Measurements from ENCODE around the gene HHIPL1. TPM values are rescaled to one million over a fixed set of nuclear protein-coding genes. Genes with fewer than 3 reads are reported as not detected.

The HHIPL1 gene
- total RNA-seq: 1 to 10 TPM; 1.8 to 4.2 (median 2.8) TPM
- under 1 TPM; 0.43 to 0.67 (median 0.64) TPM for polyA plus RNA-seq
- long read RNA-seq, donor 1: 0 reads
- long read RNA-seq, donor 2, full-length matches to known transcripts: 1 of 1 reads
- long read RNA-seq, donor 2, partial matches to known transcripts: 0 of 1 reads
- long read RNA-seq, donor 2, other reads (novel, unspliced or antisense): 0 of 1 reads

DNA sequence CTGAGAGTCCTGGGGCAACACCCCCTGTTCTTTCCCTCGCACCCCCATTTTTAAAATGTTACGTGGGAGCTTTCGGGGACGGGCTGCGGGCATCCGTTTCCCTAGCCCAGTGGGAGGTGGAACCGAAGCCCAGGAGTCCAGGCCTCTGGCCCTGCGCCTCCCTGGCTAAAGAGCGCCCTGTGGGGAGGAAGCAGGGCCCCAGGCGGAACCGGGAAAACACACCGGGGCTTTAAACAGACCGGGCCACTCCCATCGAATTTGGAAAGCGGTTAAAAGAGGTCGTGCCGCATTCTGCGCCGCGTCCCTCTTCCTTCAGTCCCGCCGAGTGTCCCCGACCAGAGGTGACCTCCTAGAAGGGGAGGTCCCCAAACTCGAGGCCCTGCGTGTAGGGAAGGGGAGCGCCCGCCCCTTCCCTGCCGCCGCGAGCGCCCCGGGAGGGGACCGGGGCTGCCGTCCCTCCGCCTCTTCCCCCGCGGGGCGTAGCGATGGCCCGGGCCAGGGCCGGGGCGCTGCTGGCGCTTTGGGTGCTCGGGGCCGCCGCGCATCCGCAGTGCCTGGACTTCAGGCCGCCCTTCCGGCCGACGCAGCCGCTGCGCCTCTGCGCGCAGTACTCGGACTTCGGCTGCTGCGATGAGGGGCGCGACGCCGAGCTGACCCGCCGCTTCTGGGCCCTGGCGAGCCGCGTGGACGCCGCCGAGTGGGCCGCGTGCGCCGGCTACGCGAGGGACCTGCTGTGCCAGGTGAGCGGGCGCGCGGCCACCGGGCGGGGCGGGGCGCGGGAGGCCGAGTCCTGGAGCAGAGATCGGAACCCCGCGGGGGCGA is at the start of gene HHIPL1:
Gene HHIPL1 (plus strand): TSS at position 407 of the 822 bp plus-strand sequence. CDS start 79 bp downstream, at position 486.
- no peaks in the 10 kb centered on the region for H3K36me3 ChIP-seq
- peak within 1 kb of the TSS; percentile 30 to 68 (median 33) for H3K4me3 ChIP-seq
- WGBS, 5 donors: 7 to 23% (median 9%) methylated on average over 38 to 91 of the region's 91 CpGs
- TF ChIP-seq POLR2A (IDR thresholded peaks at IDR 0.05): no peak
- TF ChIP-seq, protein P1, sequence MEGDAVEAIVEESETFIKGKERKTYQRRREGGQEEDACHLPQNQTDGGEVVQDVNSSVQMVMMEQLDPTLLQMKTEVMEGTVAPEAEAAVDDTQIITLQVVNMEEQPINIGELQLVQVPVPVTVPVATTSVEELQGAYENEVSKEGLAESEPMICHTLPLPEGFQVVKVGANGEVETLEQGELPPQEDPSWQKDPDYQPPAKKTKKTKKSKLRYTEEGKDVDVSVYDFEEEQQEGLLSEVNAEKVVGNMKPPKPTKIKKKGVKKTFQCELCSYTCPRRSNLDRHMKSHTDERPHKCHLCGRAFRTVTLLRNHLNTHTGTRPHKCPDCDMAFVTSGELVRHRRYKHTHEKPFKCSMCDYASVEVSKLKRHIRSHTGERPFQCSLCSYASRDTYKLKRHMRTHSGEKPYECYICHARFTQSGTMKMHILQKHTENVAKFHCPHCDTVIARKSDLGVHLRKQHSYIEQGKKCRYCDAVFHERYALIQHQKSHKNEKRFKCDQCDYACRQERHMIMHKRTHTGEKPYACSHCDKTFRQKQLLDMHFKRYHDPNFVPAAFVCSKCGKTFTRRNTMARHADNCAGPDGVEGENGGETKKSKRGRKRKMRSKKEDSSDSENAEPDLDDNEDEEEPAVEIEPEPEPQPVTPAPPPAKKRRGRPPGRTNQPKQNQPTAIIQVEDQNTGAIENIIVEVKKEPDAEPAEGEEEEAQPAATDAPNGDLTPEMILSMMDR (IDR thresholded peaks at IDR 0.05 in 8 of 11, conservative IDR thresholded peaks at IDR 0.05 in 3 of 11): peak in 1 of 11 experiments; percentile 7
- TF ChIP-seq POLR2AphosphoS5 (IDR thresholded peaks at IDR 0.05): peak in 2 of 3 donors; percentile 39 to 40
- peak within 1 kb of the TSS in 3 of 8 donors; percentile 28 to 55 (median 30) for H3K27ac ChIP-seq
- peaks cover 0 to 18% (median 9%) of the 10 kb centered on the region in 6 donors for H3K4me1 ChIP-seq
- intact Hi-C loops (cut with DNase I; ENCODE audit: low total_unique reads): no loop called here
- peaks cover 0 to 46% (median 19%) of the 10 kb centered on the region in 7 donors for H3K27me3 ChIP-seq (replicated peaks in 1 of 7)
- no peak for DNase-seq
- no peaks in the 10 kb centered on the region for H3K9me3 ChIP-seq

DNA sequence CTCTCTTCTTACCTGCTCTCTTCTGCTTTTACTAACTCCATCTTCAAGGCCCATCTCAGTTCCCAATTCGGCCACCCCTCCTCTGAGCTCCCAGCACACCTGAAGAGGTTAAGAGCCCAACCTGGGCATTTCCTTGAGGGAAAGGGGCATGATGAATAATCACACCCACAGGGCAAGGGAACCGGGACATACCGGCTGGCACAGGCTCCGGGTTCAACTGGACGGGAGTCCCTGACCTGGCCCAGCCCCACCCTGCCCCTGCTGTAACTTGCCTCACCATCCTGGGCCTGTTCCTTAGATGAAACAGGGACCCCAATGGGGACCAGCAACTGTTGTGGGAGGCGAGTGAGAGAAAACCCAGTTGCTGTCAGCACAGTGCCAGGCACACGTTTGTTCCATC is 49.4 kb upstream of the HHIPL1 start:
- H3K36me3 ChIP-seq: no peaks in the 10 kb centered on the region
- H3K27ac ChIP-seq: peak overlapping the region; percentile 48 to 81 (median 72)
- H3K9me3 ChIP-seq: no peaks in the 10 kb centered on the region
- WGBS, 5 donors: 72 to 79% (median 76%) methylated on average over 7 of the region's 7 CpGs
- TF ChIP-seq, protein P1 (IDR thresholded peaks at IDR 0.05 in 8 of 11, conservative IDR thresholded peaks at IDR 0.05 in 3 of 11): no peak
- TF ChIP-seq POLR2A (IDR thresholded peaks at IDR 0.05): no peak
- no peak for TF ChIP-seq POLR2AphosphoS5 (IDR thresholded peaks at IDR 0.05)
- intact Hi-C loops (cut with DNase I; ENCODE audit: low total_unique reads): no loop called here
- H3K4me3 ChIP-seq: peak overlapping the region in 1 of 8 donors; percentile 52
- no peak for DNase-seq
- H3K27me3 ChIP-seq (replicated peaks in 1 of 7): no peaks in the 10 kb centered on the region
- H3K4me1 ChIP-seq: peaks cover 19 to 85% (median 55%) of the 10 kb centered on the region in 6 donors

DNA sequence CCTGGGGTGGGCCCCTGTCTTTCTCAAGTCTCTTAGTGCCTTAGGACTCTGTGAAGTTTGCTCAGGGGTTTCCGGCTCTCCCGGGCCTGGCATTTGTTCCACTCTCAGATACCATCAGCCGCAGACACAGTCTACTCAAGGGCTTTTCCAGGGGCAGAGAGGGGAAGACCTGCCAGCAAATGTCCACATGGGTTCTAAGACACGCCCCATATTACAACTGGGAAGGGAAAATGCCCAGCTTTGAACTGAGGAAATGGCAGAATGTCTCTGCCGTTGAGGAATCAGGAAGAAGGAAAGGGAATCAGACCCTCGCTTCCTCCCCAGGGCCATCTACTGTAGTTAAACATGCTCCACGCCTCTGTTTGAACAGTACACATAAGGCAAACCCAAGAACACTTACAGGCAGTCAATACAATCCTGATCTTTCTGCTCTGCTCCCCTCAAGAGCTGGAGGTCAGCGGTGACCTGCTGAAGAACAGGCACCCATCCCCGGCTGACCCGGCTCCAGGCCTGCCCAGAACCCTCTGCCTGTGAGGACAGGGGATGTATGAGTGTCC is 48.8 kb upstream of the HHIPL1 start:
- TF ChIP-seq POLR2AphosphoS5 (IDR thresholded peaks at IDR 0.05): peak in 2 of 3 donors; percentile 8 to 34
- TF ChIP-seq POLR2A (IDR thresholded peaks at IDR 0.05): no peak
- DNase-seq: no peak
- Histone ChIP-seq H3K36me3 (no peaks in the 10 kb centered on the region), H3K4me1 (peaks cover 24 to 85% (median 53%) of the 10 kb centered on the region in 6 donors), H3K27ac (peak overlapping the region; percentile 42 to 81 (median 72)), H3K9me3 (no peaks in the 10 kb centered on the region), H3K27me3 (replicated peaks in 1 of 7) (no peaks in the 10 kb centered on the region), H3K4me3 (no peak overlapping the region)
- intact Hi-C loops (cut with DNase I; ENCODE audit: low total_unique reads): no loop called here
- 68 to 73% (median 72%) methylated on average over 9 to 10 of the region's 10 CpGs for WGBS, 5 donors

DNA sequence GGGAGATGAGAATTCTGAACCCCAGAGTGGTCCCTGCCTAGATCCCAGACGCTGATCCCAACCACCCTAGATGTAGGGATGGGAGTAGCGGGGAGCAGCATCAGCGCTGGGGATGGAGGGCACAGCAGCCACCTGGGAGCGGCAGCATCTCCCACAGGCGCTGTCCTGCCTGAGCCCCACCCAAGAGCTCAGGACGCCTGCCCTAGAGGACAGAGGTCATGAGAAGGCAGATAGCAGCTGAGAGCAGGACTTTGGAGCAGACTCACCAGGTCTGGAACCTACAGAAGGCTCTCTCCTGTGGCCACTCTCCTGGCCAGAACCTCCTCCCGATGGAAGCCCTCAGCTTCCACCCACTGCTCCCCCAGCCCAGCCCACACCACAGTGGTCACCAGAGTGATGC is 48.2 kb upstream of the HHIPL1 start:
- H3K27me3 ChIP-seq (replicated peaks in 1 of 7): no peaks in the 10 kb centered on the region
- no peaks in the 10 kb centered on the region for H3K9me3 ChIP-seq
- H3K4me1 ChIP-seq: peaks cover 25 to 85% (median 55%) of the 10 kb centered on the region in 6 donors
- DNase-seq: no peak
- peak overlapping the region in 7 of 8 donors; percentile 59 to 81 (median 73) for H3K27ac ChIP-seq
- 90 to 98% (median 91%) methylated on average over 6 to 7 of the region's 7 CpGs for WGBS, 5 donors
- TF ChIP-seq POLR2A (IDR thresholded peaks at IDR 0.05): no peak
- TF ChIP-seq POLR2AphosphoS5 (IDR thresholded peaks at IDR 0.05): no peak
- TF ChIP-seq, protein P1 (IDR thresholded peaks at IDR 0.05 in 8 of 11, conservative IDR thresholded peaks at IDR 0.05 in 3 of 11): no peak
- no peak overlapping the region for H3K4me3 ChIP-seq
- no peaks in the 10 kb centered on the region for H3K36me3 ChIP-seq
- intact Hi-C loops (cut with DNase I; ENCODE audit: low total_unique reads): no loop called here

All from spleen (tissue), 13 donors.